ENCODE results near the gene FCGR2B.

DNA sequence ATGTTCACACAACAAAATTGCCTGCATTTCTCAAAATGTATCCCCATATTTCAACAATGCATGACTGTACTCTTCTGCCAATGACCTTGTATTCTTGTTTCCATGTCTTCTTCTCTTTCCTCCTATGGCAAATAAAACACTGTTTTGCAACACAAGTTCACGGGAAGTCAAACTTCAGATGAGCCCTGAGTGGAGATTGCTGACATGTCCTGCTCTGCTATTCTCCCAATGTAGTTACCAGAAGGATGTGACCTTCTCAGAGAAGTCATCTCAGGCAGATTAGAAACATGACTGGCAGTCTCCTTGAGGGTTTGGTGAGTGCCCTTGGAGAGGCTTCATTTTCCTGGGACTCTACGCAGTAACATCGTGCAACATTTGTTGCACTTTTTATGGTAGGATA, 15.6 kb downstream of the FCGR2B start:
- TF ChIP-seq, protein P1, sequence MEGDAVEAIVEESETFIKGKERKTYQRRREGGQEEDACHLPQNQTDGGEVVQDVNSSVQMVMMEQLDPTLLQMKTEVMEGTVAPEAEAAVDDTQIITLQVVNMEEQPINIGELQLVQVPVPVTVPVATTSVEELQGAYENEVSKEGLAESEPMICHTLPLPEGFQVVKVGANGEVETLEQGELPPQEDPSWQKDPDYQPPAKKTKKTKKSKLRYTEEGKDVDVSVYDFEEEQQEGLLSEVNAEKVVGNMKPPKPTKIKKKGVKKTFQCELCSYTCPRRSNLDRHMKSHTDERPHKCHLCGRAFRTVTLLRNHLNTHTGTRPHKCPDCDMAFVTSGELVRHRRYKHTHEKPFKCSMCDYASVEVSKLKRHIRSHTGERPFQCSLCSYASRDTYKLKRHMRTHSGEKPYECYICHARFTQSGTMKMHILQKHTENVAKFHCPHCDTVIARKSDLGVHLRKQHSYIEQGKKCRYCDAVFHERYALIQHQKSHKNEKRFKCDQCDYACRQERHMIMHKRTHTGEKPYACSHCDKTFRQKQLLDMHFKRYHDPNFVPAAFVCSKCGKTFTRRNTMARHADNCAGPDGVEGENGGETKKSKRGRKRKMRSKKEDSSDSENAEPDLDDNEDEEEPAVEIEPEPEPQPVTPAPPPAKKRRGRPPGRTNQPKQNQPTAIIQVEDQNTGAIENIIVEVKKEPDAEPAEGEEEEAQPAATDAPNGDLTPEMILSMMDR (IDR thresholded peaks at IDR 0.05 in 4 of 5, conservative IDR thresholded peaks at IDR 0.05 in 1 of 5): no peak
- TF ChIP-seq POLR2A (IDR thresholded peaks at IDR 0.05): no peak
